ENCODE data around the gene LARP6. TPM values are rescaled to one million over a fixed set of nuclear protein-coding genes. Genes with fewer than 3 reads are reported as not detected.

Gene LARP6
- total and polyA plus RNA-seq, 4 donors, result 0.89 to 2.9 (median 1.5) TPM

Other genes with a start within 250 kb of the LARP6 start
- 10 to 100 TPM in 1 of 2 donors, 1 to 10 TPM in 1; 7.6 to 16.0 TPM for gene UACA, start 90.6 kb downstream of the LARP6 start, total RNA-seq
- gene UACA, start 90.6 kb downstream of the LARP6 start, polyA plus RNA-seq, result 10 to 100 TPM in 1 of 2 donors, 1 to 10 TPM in 1; 3.9 to 12.5 TPM
- gene THAP10, start 38.3 kb upstream of the LARP6 start, total RNA-seq, result under 1 TPM; 0.42 to 0.70 TPM
- under 1 TPM; 0.76 to 0.87 TPM for gene THAP10, start 38.3 kb upstream of the LARP6 start, polyA plus RNA-seq
- 1 to 10 TPM in 1 of 2 donors, under 1 TPM in 1; 0.33 to 1.1 TPM for gene LRRC49, start 38.7 kb upstream of the LARP6 start, total RNA-seq
- gene LRRC49, start 38.7 kb upstream of the LARP6 start, polyA plus RNA-seq, result under 1 TPM; 0.20 to 0.29 TPM